ENCODE measurements around the gene FHL2.

The FHL2 gene

GRCh38 chr2:105396254-105397024, 2.4 kb downstream of the FHL2 start:
- DNase-seq: no peak

- DNase-seq: no peak
Observed at GRCh38 chr2:105395691-105396090, 3.2 kb downstream of the FHL2 start.

- DNase-seq: no peak
Observed at GRCh38 chr2:105394951-105395611, 3.8 kb downstream of the FHL2 start.

DNA sequence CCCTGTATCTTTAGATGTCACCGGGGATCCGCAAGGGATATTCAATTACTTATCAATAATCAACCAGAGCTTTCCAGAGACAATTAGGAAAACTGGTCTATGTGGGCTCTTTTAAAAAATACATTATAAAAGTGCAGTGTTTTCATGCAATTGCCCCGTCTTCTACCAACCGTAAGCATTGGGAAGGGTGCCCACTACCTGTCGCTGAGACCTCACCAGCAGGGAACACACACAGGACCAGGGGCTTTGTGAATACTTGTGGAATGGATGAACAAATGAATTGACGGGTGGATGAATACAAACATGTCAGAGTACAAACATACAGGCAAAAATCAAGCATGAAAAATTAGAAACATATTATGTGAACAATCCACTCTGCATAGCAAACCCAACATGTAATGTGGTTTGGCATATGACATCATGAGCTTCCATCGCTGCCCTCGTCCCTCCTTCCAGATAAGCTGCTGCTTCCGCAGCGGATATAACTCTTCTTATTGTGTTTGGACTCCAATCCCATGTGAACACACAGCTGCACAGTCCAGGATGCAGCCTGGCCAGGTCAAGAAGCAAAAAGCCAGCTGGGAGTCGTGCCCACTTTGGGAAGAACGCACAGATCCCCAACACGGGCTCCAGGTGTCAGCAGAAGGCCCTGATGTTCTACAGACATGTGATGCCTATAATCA, 5.3 kb downstream of the FHL2 start:
- no peak for DNase-seq

- DNase-seq: no peak
Observed at GRCh38 chr2:105391763-105392662, 6.8 kb downstream of the FHL2 start.

GRCh38 chr2:105391058-105391627, 7.7 kb downstream of the FHL2 start:
- no peak for DNase-seq

DNA sequence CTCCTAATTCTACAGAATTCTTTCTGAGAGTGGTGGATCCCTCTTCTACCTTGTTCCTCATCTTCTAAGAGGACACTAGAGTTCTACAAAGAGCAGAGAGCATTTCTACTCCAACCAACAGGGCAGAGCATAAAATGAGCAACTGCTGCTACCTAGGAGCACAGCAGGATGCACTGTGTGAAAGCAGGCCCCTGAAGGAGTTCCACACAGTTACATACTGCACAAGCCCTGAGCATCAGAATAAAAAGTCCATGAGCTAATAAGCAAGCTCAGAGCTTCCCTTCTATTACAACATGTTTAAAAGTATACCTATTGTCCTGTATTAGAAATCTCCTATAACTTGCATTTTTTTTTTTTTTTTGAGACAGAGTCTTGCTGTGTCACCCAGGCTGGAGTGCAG, 8.4 kb downstream of the FHL2 start:
- DNase-seq: no peak

DNA sequence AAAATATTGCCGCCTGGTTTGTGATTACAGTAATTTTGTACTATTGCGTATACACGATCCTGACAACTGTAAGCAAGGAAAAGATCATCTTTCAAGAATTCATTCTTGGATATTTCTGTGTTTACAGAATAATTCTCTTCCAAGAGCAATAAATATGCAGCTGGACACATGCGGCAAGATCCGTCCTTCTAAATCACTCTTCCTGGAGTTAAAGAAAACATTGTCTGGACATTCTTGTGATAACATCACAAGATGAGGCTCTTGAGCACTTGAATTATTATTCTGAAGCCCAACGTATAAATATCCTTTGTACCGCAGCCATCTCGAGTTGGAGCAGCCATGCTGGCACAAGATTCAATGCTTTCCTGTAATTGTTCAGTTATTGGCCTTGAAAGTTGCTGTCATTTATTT, 9.9 kb downstream of the FHL2 start:
- DNase-seq: no peak

- no peak for DNase-seq
Observed at GRCh38 chr2:105387225-105387624, 11.6 kb downstream of the FHL2 start.

DNA sequence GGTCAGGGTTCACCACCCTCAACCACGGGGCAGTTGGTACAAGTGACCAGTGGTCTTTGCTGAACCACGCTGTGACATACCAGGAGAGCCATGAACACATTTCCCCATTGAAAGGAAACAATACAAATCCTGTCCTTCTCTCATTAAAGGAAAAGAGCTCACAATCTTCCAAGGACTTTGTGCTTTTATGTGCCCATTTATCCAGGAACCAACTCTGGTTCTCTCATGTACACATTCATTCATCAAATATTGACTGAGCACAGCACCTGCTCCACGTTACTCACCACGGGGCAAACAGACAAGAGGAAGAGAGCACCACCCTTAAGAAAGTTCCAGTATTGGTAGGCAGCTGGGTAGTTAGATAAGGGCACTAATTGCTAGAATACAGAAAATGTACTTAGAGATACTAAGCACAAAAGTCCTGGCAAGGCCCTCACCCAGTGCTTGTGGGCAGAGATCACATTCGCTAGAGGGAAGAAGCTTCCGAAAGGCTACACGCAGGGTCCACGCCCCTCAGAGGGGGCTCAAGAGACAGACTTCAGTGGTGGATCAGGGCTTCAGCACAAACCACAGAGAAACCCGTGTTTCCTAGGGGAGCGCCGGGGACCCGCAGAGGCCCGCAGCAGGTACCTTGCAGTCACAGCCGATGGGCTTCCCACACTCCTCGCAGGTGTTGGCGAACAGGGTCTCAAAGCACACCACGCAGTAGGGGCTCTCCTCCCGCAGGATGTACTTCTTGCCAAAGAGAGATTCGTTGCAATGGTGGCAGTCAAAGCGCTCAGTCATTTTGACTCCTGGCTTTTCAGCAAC, 12.9 kb downstream of the FHL2 start:
- DNase-seq: no peak

- DNase-seq: no peak
Observed at GRCh38 chr2:105384861-105385260, 14.0 kb downstream of the FHL2 start.

GRCh38 chr2:105384216-105384615, 14.6 kb downstream of the FHL2 start:
- no peak for DNase-seq

- DNase-seq: no peak
Observed at GRCh38 chr2:105383432-105384166, 15.3 kb downstream of the FHL2 start.

DNA sequence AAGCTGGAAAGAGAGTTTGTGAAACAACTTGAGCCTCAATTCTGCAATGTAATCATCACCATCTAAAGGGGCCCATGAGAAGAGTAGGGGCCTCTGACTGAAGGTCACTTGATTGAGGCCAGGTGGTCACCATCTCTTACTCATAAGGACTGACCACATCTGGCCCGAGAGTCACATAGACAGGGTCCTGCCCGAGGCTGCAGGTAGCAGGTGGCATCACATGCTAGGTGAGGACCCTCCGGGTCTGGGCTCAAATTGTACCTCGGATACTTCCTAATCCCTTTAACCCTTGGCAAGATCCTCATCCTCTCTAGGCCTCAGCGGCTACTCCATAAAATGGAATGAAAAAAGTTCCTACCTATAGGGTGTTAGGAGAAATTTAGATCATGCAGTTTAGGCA, 16.7 kb downstream of the FHL2 start:
- no peak for DNase-seq

DNA sequence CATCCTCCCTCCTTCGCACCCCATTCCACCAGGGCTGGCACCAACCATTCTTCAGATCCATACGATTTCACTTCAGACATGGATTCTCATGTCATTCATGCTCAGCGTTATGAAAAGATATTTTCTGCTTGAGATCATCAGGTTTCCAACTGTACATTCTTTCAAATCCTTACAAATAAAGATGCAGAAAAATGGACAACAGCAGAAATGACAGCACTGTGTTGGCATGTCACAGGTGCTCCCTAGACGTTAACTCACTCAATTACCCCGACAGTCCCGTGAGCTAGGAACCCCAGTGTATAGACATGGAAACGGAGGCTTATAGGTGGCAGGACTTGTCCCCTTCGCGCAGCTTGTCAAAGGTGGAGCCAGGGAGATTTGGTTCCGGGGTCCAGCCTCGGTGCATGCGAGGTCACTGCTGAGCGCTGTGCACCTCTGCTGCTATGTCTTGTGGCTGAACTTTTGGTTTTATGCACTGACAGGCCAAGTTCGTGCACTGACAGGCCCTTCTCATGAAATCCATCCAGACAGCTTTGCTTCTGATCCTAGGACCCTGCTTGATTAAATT, 17.7 kb downstream of the FHL2 start:
- DNase-seq: no peak

DNA sequence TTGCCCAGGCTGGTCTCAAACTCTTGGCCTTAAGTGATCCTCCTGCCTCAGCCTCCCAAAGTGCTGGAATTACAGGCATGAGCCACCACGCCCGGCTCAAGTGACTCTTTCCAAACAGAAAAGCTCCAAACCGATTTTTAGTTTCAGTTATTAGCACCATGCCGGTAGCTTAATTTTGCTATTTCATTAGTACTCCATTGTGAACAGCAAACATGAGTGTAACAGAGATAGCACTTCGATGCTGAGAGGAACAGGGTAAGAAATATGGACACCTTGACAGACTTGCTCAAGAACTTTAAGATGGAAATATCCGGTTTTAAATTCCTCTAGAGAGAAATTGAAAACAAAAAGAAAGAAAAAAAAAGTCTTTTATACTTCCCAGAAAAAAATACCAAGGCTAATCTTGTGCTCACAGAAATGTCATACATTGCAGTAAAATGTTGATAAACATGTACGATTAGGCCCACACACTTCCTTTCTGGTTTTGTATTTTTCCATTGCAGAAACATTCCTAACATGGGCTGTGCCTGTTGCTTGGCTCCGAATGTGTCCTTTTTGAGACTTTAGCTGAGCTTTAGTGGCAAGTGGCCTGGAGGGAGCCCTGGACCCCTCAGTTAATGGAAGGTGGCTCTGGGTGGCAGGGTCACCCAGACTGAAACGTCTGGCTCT, 18.3 kb downstream of the FHL2 start:
- DNase-seq: no peak

DNA sequence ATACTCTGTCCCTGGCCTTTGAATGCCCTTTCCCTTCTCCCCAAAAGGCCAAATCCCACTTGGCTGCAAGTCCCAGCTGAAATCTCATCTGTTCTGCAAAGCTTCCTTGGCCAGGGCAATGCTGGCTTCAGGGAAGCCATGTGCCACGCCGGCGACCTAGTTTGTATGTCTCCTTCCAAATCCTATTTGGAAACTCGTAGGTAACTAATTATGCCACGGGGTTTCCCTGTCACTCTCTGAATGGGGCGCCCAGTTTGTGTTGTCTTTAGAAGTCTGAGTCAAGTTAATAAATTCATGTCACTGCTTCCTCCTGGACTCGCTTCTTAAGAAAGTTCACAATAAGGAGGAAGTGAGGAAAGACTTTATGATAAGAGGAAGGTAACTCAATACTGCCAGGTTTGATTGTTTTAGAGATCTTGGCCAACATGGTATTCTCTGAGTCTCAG, 19.1 kb downstream of the FHL2 start:
- no peak for DNase-seq

DNA sequence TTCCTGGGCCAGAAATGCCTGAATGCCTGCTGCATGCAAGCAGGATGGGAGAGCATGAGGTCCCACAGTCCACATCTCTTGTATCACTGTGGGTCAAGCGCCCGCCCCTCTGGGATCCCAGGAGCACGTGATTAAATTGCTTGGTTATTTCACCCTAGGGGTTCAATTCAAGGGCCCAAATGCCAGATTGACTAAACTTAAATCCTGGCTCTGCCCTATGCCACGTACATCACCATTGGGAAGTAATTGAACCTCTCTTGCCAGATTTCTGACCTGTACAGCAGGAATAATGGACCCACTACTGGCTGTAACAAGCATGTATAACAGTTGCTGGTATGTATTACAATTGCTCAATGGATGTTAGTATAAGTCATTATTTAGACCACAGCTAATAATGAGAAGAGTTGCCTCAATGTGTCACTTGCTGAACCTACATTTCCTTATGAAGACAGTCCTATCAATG, 19.9 kb downstream of the FHL2 start:
- no peak for DNase-seq

DNA sequence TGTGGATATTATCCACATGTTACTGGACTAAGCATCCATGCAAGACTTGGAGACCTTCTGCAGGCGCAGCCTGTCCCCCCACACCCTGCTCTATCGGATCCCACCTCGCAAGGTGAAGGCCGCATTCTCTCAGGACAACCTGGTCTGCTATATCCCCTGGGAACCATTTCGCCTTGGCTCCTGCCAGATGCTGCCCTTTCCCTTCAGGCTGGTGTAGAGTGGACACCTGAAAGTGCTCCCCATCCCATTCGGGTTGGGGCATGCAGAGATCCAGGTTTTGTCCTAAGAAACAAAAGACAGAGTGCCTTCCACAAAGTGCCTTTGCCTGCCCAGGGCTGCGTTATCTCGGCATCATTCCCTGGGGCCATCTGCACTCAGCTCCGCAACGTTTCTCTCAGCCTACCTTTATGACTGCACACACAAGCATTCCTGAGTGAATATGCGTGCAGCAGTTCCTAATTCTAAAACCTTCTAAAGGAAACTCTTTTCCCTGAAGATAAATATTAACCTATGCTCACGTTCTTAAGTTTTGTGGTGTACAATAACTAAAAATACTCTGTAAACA, 20.5 kb downstream of the FHL2 start:
- DNase-seq: no peak

DNA sequence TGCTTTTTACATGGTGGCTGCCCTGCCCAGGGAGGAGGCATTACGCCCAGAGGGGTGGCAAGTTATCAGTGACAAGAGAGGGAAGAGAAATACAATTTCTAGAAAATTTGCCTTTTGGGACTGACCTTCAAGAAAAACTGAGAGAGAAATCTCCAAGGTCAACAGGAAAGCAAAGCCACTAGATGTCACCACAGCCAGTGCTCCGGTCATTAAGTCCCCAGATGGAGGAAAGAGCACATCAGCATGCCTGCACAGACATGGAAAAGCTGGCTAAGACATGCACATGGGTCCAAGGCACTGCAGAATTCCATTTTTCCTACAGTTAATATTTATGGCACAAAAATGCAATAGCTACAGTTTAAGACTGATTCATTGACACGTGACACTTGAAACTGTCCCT, 21.0 kb downstream of the FHL2 start:
- no peak for DNase-seq

Data from NCI-H524 treated with DMSO at 0.1 percent for 48 hours (cell line).